Mesothelial cell of epicardium (in vitro differentiated cells): ENCODE results near the gene RPRD2. TPM values are rescaled to one million over a fixed set of nuclear protein-coding genes. Genes with fewer than 3 reads are reported as not detected.
A peak's percentile ranks its signal among the peaks of the same experiment; 100 is the strongest.

Source experiments
- DNase-seq, 2 experiments: peaks; one replicate each; pipeline ENCODE4 v3.0.0; 2021; ENCODE audit warnings: low spot score in 2 of 2; ENCODE audit not compliant: unreplicated experiment in 2 of 2
- H3K27ac Mint-ChIP-seq: 2 replicates; pipeline ENCODE4 v1.8.0; 2021; ENCODE audit warnings: mixed read lengths
- H3K27me3 Mint-ChIP-seq: 2 replicates; pipeline ENCODE4 v1.8.0; 2021; ENCODE audit warnings: low read depth, mixed read lengths
- H3K36me3 Mint-ChIP-seq: 2 replicates; pipeline ENCODE4 v1.8.0; 2021; ENCODE audit warnings: mixed read lengths
- H3K4me1 Mint-ChIP-seq: 2 replicates; pipeline ENCODE4 v1.8.0; 2021; ENCODE audit warnings: mixed read lengths
- H3K4me3 Mint-ChIP-seq: 2 replicates; pipeline ENCODE4 v1.8.0; 2021; ENCODE audit warnings: mild to moderate bottlenecking, moderate library complexity, mixed read lengths
- H3K9me3 Mint-ChIP-seq: 2 replicates; pipeline ENCODE4 v1.8.0; 2021; ENCODE audit warnings: mixed read lengths
- total RNA-seq: library from RNA; stranded (reverse); gene quantifications from 3 replicates; pipeline ENCODE4 v1.2.1, GENCODE V29; 2021
- TF ChIP-seq, protein P1 (sequence below): fragments of 200-600 bp; sonication (generic); IDR thresholded peaks from one replicate; pipeline ENCODE4 v1.5.0; 2021; ENCODE audit warnings: antibody characterized with exemption; ENCODE audit not compliant: unreplicated experiment

The RPRD2 gene
- total RNA-seq, 1 donor from 2014 or later = 38.5 TPM

DNA sequence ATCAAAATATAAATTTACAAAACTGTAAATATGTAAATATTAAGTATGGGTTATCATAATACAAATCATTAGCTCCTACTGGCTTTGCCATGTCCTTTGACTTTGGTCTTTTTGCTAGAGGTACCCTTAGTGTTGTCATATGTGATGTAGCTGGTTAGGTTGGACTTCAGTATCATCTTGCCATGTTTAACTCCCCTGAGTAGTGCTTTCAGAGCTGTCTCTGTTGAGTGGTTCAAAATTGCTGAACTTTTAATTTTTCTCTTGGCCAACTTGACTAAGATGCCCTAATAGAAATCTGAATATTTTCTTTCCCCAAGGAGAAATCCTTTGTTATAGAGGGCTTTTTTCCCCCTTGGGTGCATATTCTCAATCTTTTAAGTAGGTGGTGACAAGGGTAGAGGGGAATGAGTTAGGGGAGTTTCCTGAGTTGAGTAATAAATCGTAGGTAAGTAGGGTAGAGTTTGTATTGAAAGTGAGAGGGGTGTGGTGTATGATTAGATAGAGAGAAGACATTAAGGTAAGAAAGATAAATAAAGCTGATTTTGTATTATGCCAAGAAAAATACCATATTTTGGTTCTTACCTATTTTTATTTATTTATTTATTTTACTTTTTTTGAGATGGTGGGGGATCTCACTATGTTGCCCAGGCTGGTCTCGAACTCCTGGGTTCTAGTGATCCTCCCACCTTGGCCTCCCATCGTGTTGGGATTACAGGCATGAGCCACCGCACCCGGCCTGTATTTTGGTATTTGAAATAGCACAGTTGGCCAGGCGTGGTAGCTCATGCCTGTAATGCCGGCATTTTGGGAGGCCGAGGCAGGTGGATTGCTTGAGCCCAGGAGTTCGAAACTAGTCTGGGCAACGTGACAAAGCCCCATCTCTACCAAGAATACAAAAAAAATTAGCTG lies 21.8 kb downstream of the RPRD2 start:
- Mint-ChIP-seq H3K36me3 (no peaks in the 10 kb centered on the region), H3K9me3 (no peaks in the 10 kb centered on the region), H3K27ac (peak overlapping the region; percentile 62), H3K4me1 (peaks cover 14% of the 10 kb centered on the region), H3K27me3 (no peaks in the 10 kb centered on the region), H3K4me3 (no peak overlapping the region)
- no peak for DNase-seq
- TF ChIP-seq, protein P1, sequence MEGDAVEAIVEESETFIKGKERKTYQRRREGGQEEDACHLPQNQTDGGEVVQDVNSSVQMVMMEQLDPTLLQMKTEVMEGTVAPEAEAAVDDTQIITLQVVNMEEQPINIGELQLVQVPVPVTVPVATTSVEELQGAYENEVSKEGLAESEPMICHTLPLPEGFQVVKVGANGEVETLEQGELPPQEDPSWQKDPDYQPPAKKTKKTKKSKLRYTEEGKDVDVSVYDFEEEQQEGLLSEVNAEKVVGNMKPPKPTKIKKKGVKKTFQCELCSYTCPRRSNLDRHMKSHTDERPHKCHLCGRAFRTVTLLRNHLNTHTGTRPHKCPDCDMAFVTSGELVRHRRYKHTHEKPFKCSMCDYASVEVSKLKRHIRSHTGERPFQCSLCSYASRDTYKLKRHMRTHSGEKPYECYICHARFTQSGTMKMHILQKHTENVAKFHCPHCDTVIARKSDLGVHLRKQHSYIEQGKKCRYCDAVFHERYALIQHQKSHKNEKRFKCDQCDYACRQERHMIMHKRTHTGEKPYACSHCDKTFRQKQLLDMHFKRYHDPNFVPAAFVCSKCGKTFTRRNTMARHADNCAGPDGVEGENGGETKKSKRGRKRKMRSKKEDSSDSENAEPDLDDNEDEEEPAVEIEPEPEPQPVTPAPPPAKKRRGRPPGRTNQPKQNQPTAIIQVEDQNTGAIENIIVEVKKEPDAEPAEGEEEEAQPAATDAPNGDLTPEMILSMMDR = no peak

DNA sequence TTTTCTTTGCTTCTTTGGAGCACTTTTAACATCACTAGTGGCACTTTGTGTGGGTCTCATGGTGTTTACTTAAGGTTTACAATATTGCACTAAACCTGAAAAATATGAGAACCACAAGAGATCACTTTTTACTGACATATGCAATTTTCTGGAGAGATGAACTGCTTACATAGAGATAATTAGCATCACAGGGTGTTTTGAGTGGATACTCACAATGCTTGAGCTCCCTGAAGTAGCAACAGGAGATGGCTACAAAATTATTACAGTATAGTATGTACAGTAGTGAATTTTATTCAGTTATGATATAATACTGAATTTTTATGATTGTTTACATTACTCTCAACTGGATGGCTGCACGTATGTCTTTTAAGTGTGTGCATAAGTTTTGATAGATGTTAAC lies 22.6 kb downstream of the RPRD2 start:
- H3K27me3 Mint-ChIP-seq = no peaks in the 10 kb centered on the region
- H3K9me3 Mint-ChIP-seq = no peaks in the 10 kb centered on the region
- no peak for DNase-seq
- TF ChIP-seq, protein P1 = no peak
- no peaks in the 10 kb centered on the region for H3K36me3 Mint-ChIP-seq
- peaks cover 14% of the 10 kb centered on the region for H3K4me1 Mint-ChIP-seq
- no peak overlapping the region for H3K4me3 Mint-ChIP-seq
- peak overlapping the region; percentile 76 for H3K27ac Mint-ChIP-seq

DNA sequence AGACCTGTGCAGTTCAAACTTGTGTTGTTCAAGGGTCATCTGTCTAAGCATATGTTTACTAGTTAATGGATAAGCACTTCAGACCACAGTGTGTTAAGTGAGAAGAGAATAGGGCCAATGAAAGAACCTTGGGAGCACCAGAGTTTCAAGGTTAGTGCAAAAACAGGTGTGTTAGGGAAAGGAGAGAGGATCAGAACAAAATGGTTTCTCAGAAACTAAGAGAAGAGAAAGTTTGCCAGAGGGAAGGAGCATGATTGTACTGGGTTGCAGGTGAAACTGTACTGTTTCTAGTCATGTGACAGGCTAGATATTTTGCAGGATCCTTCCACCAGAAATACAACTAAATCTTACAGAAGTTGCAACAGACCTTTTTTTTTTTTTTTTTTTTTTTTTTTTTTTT lies 23.3 kb downstream of the RPRD2 start:
- H3K27me3 Mint-ChIP-seq = no peaks in the 10 kb centered on the region
- TF ChIP-seq, protein P1 = no peak
- H3K36me3 Mint-ChIP-seq = peaks cover 2% of the 10 kb centered on the region
- no peaks in the 10 kb centered on the region for H3K9me3 Mint-ChIP-seq
- H3K4me1 Mint-ChIP-seq = peaks cover 14% of the 10 kb centered on the region
- DNase-seq = no peak
- H3K27ac Mint-ChIP-seq = peak overlapping the region; percentile 67
- H3K4me3 Mint-ChIP-seq = no peak overlapping the region

DNA sequence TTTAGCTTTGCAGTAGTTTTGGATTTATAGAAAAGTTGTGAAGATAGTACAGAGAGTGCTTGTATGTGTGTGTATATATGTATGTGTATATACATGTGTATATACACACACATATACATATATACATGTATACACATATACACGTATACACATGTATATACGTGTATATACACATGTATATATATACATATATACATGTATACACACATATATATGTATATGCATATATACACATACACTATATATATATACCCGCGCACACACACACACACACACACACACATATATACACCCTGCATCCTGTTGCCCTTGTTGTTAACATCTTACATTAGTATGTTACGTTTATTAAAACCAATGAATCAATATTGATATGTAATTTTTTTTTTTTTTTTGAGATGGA lies 24.3 kb downstream of the RPRD2 start:
- H3K27ac Mint-ChIP-seq = no peak overlapping the region
- no peak for DNase-seq
- H3K27me3 Mint-ChIP-seq = no peaks in the 10 kb centered on the region
- TF ChIP-seq, protein P1 = no peak
- H3K4me1 Mint-ChIP-seq = peaks cover 14% of the 10 kb centered on the region
- no peaks in the 10 kb centered on the region for H3K9me3 Mint-ChIP-seq
- H3K36me3 Mint-ChIP-seq = peaks cover 2% of the 10 kb centered on the region
- no peak overlapping the region for H3K4me3 Mint-ChIP-seq

DNA sequence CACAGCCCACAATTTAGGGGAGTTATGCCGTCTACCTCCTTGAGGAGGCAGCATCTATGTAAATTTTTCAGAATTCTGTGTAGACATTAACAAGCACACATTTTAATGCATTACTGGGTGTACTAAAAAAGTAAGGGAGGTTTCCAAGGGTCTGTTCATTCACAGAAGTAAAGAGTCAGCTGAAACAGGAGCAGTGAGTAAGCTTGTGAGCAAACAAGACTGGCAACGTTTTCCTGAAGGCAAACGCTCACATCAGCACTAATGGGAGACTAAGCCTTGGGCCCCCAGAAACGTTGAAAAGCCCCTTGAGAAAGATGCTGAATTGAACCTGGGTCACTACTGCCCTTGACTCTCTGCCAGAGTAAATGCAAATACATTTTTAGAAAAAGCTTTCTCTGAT lies 25.7 kb downstream of the RPRD2 start:
- Mint-ChIP-seq H3K4me1 (peaks cover 17% of the 10 kb centered on the region), H3K36me3 (peaks cover 3% of the 10 kb centered on the region), H3K9me3 (no peaks in the 10 kb centered on the region), H3K27ac (peak overlapping the region; percentile 32), H3K4me3 (no peak overlapping the region), H3K27me3 (no peaks in the 10 kb centered on the region)
- TF ChIP-seq, protein P1 = no peak
- no peak for DNase-seq
